CD14-positive monocyte (primary cell): Measurements from ENCODE around the gene PTK6. TPM values are rescaled to one million over a fixed set of nuclear protein-coding genes. Genes with fewer than 3 reads are reported as not detected.

Experiments used
- DNase-seq, 3 donors: peaks; one replicate each; pipeline ENCODE4 v3.0.0-alpha.2; 2011 to 2022
- H2AFZ ChIP-seq: 2 replicates; pipeline ENCODE4 v1.6.0; 2012; ENCODE audit warnings: mild to moderate bottlenecking, low read depth, low read length, inconsistent platforms; ENCODE audit not compliant: insufficient read depth, poor library complexity, severe bottlenecking
- H3K27ac ChIP-seq, 2 donors: 1 replicate in 1 of 2; 2 replicates in 1 of 2; pipeline ENCODE4 v1.5.1; 2012 to 2013; ENCODE audit warnings: low read length in 2 of 2, control low read depth in 1 of 2, inconsistent platforms in 1 of 2, low read depth in 1 of 2, mild to moderate bottlenecking in 1 of 2
- H3K27me3 ChIP-seq, 2 donors: one replicate each; pipeline versions ENCODE4 v1.6.0 to v1.6.1; 2011 to 2013; ENCODE audit warnings: low read length in 2 of 2; ENCODE audit not compliant: control insufficient read depth in 2 of 2, insufficient read depth in 2 of 2
- H3K36me3 ChIP-seq, 2 donors: replicated peaks in 1 of 2; 1 replicate in 1 of 2; 2 replicates in 1 of 2; pipeline versions ENCODE4 v1.5.1 to v1.6.1; 2012 to 2013; ENCODE audit warnings: low read length in 2 of 2, control low read depth in 1 of 2, inconsistent platforms in 1 of 2, mild to moderate bottlenecking in 1 of 2; ENCODE audit not compliant: insufficient read depth in 2 of 2, control insufficient read depth in 1 of 2
- H3K4me1 ChIP-seq, 2 donors: 1 replicate in 1 of 2; 2 replicates in 1 of 2; pipeline versions ENCODE4 v1.5.1 to v1.6.1; 2012 to 2013; ENCODE audit warnings: low read length in 2 of 2, control low read depth in 1 of 2, inconsistent platforms in 1 of 2, mild to moderate bottlenecking in 1 of 2, moderate library complexity in 1 of 2; ENCODE audit not compliant: insufficient read depth in 2 of 2, control insufficient read depth in 1 of 2
- H3K4me2 ChIP-seq: replicated peaks from 2 replicates; pipeline ENCODE3; 2012; ENCODE audit warnings: low read length, moderate library complexity, mild to moderate bottlenecking; ENCODE audit not compliant: poor library complexity, severe bottlenecking; ENCODE audit errors: extremely low read depth
- H3K4me3 ChIP-seq, 3 experiments: fragments of 200-600 bp in 1 of 3; sonication (generic) in 1 of 3; replicated peaks in 1 of 3; 1 replicate in 2 of 3; 2 replicates in 1 of 3; pipeline ENCODE4 v1.5.1; 2011 to 2013; ENCODE audit warnings: low read length in 3 of 3, mild to moderate bottlenecking in 3 of 3, control low read depth in 2 of 3, low read depth in 2 of 3, inconsistent platforms in 1 of 3, moderate library complexity in 1 of 3
- H3K79me2 ChIP-seq: 2 replicates; pipeline ENCODE4 v1.6.0; 2012; ENCODE audit warnings: mild to moderate bottlenecking, control low read depth, inconsistent platforms, low read length, moderate library complexity; ENCODE audit not compliant: insufficient read depth
- H3K9ac ChIP-seq: 2 replicates; pipeline ENCODE4 v1.6.0; 2017; ENCODE audit warnings: low read length, mild to moderate bottlenecking; ENCODE audit not compliant: insufficient read depth, poor library complexity, severe bottlenecking
- H3K9me3 ChIP-seq, 2 donors: replicated peaks in 1 of 2; 1 replicate in 1 of 2; 2 replicates in 1 of 2; pipeline versions ENCODE4 v1.5.1 to v1.6.1; 2012 to 2013; ENCODE audit warnings: low read length in 2 of 2, control low read depth in 1 of 2; ENCODE audit not compliant: control insufficient read depth in 1 of 2, insufficient read depth in 1 of 2
- H4K20me1 ChIP-seq: 2 replicates; pipeline ENCODE4 v1.6.0; 2012; ENCODE audit warnings: mild to moderate bottlenecking, low read length, control low read depth, moderate library complexity; ENCODE audit not compliant: insufficient read depth
- H3K27ac Mint-ChIP-seq, 7 donors: one replicate each; pipeline ENCODE4 v1.8.0; 2020; ENCODE audit warnings: mild to moderate bottlenecking in 7 of 7, mixed read lengths in 7 of 7, moderate library complexity in 6 of 7, inconsistent platforms in 2 of 7
- H3K27me3 Mint-ChIP-seq, 3 donors: one replicate each; pipeline ENCODE4 v1.8.0; 2021 to 2022; ENCODE audit warnings: low read depth in 3 of 3, mild to moderate bottlenecking in 3 of 3, mixed read lengths in 3 of 3, moderate library complexity in 3 of 3, inconsistent platforms in 1 of 3
- H3K36me3 Mint-ChIP-seq, 2 donors: one replicate each; pipeline ENCODE4 v1.8.0; 2020; ENCODE audit warnings: mixed read lengths in 2 of 2, inconsistent platforms in 1 of 2, mild to moderate bottlenecking in 1 of 2
- H3K4me1 Mint-ChIP-seq: one replicate; pipeline ENCODE4 v1.8.0; 2020; ENCODE audit warnings: mild to moderate bottlenecking, mixed read lengths
- H3K4me3 Mint-ChIP-seq, 2 donors: one replicate each; pipeline ENCODE4 v1.8.0; 2020; ENCODE audit warnings: mild to moderate bottlenecking in 2 of 2, mixed read lengths in 2 of 2, moderate library complexity in 1 of 2
- H3K9me3 Mint-ChIP-seq, 7 donors: one replicate each; pipeline ENCODE4 v1.8.0; 2020 to 2022; ENCODE audit warnings: mixed read lengths in 7 of 7, mild to moderate bottlenecking in 6 of 7, moderate library complexity in 6 of 7, inconsistent platforms in 2 of 7
- WGBS: methylation state at CpG from one replicate; pipeline ENCODE4 v1.1.5; 2013; ENCODE audit warnings: missing lambda C conversion rate; ENCODE audit not compliant: insufficient coverage; 5-methylcytosine and 5-hydroxymethylcytosine counted together
- intact Hi-C, 2 donors: fragments of 100-400 bp; cut with micrococcal nuclease; formaldehyde crosslinking; loops; one replicate each; pipeline versions ENCODE4 v1.15.0 to v1.15.1; 2023
- polyA plus RNA-seq, 3 donors: library from polyadenylated mRNA; depleted of rRNA in 1 of 3; unstranded in 2 of 3; stranded (reverse) in 1 of 3; fragments of 300-500 nt in 2 of 3; fragments of >200 nt in 1 of 3; fragmentation: Illumina TruSeq in 2 of 3; gene quantifications; 1 replicate in 2 of 3; 2 replicates in 1 of 3; pipeline ENCODE4 v1.2.3, GENCODE V29; 2012 to 2021
- TF ChIP-seq, protein P1 (sequence below): fragments of 200-600 bp; IDR thresholded peaks from one replicate; pipeline ENCODE4 v1.8.0; 2022; ENCODE audit warnings: antibody characterized with exemption, mild to moderate bottlenecking

Gene PTK6
- polyA plus RNA-seq, 3 donors, result 0.66 to 4.1 (median 1.5) TPM

DNA sequence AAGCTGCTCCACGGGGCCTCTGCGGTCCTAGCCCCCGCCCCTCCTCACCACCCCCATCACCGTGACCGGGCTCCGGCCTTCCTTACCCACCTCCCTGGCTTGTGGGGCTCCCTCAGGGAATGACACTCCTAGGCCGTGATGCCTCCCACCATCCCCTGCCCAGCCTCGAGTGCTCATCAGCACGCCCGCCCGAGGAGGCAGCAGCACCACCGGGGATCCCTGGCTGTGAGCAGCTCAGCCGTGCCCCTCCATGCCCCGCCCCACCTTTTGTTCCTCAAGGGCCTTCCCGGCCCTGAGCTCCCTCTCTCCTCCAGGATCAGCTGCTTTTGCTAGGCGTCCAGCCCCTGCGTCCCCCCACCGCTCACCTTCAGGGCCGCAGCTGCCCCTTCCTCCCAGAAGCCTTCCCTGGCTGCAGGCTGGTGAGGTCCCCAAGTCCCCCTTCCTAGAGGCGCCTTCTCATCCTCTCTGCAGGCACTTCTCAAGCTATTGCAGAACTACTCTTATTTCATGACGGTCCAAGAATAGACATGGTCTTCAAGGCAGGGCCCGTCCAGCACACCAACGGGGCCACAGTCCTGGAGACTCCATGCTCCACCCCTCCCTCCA is 19.8 kb upstream of the PTK6 start:
- Histone ChIP-seq H3K9me3 (peaks cover 0 to 7% of the 10 kb centered on the region in 2 donors), H3K4me2 (no peak overlapping the region), H3K27ac (no peak overlapping the region), H3K27me3 (peaks cover 2 to 66% of the 10 kb centered on the region in 2 donors), H3K79me2 (no peaks in the 10 kb centered on the region), H3K4me3 (no peak overlapping the region), H3K9ac (no peak overlapping the region), H2AFZ (no peak overlapping the region), H3K36me3 (peaks cover 22 to 24% of the 10 kb centered on the region in 2 donors), H4K20me1 (peaks cover 63% of the 10 kb centered on the region), H3K4me1 (peaks cover 15 to 22% of the 10 kb centered on the region in 2 donors)
- 89% methylated on average over 19 of the region's 23 CpGs for WGBS
- Mint-ChIP-seq H3K27me3 (peaks cover 27 to 75% (median 58%) of the 10 kb centered on the region in 3 donors), H3K9me3 (peaks cover 4 to 22% (median 6%) of the 10 kb centered on the region in 7 donors), H3K4me3 (peak overlapping the region in 1 of 2 donors; percentile 35), H3K36me3 (peaks cover 23 to 34% of the 10 kb centered on the region in 2 donors), H3K27ac (no peak overlapping the region), H3K4me1 (peaks cover 10% of the 10 kb centered on the region)
- TF ChIP-seq, protein P1, sequence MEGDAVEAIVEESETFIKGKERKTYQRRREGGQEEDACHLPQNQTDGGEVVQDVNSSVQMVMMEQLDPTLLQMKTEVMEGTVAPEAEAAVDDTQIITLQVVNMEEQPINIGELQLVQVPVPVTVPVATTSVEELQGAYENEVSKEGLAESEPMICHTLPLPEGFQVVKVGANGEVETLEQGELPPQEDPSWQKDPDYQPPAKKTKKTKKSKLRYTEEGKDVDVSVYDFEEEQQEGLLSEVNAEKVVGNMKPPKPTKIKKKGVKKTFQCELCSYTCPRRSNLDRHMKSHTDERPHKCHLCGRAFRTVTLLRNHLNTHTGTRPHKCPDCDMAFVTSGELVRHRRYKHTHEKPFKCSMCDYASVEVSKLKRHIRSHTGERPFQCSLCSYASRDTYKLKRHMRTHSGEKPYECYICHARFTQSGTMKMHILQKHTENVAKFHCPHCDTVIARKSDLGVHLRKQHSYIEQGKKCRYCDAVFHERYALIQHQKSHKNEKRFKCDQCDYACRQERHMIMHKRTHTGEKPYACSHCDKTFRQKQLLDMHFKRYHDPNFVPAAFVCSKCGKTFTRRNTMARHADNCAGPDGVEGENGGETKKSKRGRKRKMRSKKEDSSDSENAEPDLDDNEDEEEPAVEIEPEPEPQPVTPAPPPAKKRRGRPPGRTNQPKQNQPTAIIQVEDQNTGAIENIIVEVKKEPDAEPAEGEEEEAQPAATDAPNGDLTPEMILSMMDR, result no peak
- intact Hi-C loops, result no loop called here
- no peak for DNase-seq

- Mint-ChIP-seq H3K9me3 (peaks cover 4 to 21% (median 6%) of the 10 kb centered on the region in 7 donors), H3K27me3 (peaks cover 34 to 73% (median 57%) of the 10 kb centered on the region in 3 donors), H3K4me1 (peaks cover 10% of the 10 kb centered on the region), H3K4me3 (no peak overlapping the region), H3K27ac (no peak overlapping the region), H3K36me3 (peaks cover 15 to 23% of the 10 kb centered on the region in 2 donors)
- Histone ChIP-seq H3K4me1 (peaks cover 15 to 22% of the 10 kb centered on the region in 2 donors), H3K9ac (no peak overlapping the region), H3K4me3 (no peak overlapping the region), H2AFZ (no peak overlapping the region), H3K4me2 (no peak overlapping the region), H3K9me3 (peaks cover 0 to 7% of the 10 kb centered on the region in 2 donors), H4K20me1 (peaks cover 51% of the 10 kb centered on the region), H3K79me2 (no peaks in the 10 kb centered on the region), H3K27ac (no peak overlapping the region), H3K36me3 (peaks cover 12% of the 10 kb centered on the region in 2 donors), H3K27me3 (peaks cover 2 to 60% of the 10 kb centered on the region in 2 donors)
- no peak for DNase-seq
- intact Hi-C loops, result no loop called here
- TF ChIP-seq, protein P1, result no peak
- 96% methylated on average over 45 of the region's 45 CpGs for WGBS
These were observed 18.6 kb upstream of the PTK6 start for GRCh38 chr20:63555661-63556381.
